Activated B cell treated with CpG ODN at 0.5 μM for 24 hours (primary cell): ENCODE results near the gene CRBN. TPM values are rescaled to one million over a fixed set of nuclear protein-coding genes. Genes with fewer than 3 reads are reported as not detected.
A peak's percentile ranks its signal among the peaks of the same experiment; 100 is the strongest.

Experiments
- ATAC-seq: fragments of 200-7000 bp; cut with Tn5 transposase; one replicate; pipeline ENCODE4 v1.10.0; 2021; ENCODE audit warnings: low read depth, mild to moderate bottlenecking, moderate library complexity
- CTCF ChIA-PET: fragments of 350-600 bp; sonication (Branson Sonifier 250); formaldehyde crosslinking; loops from one replicate; lab custom pipeline; 2021; ENCODE audit warnings: antibody characterized with exemption; lab: Charles Lee
- POLR2A ChIA-PET: fragments of 350-600 bp; sonication (Branson Sonifier 250); formaldehyde crosslinking; loops from one replicate; lab custom pipeline; 2021; ENCODE audit warnings: antibody characterized with exemption; lab: Charles Lee
- DNase-seq: peaks from one replicate; pipeline ENCODE4 v3.0.0; 2022
- H3K27ac Mint-ChIP-seq: one replicate; pipeline ENCODE4 v1.8.0; 2020; ENCODE audit warnings: mixed read lengths
- H3K27me3 Mint-ChIP-seq: one replicate; pipeline ENCODE4 v1.8.0; 2021; ENCODE audit warnings: mixed read lengths
- H3K36me3 Mint-ChIP-seq: one replicate; pipeline ENCODE4 v1.8.0; 2021; ENCODE audit warnings: low read depth, mixed read lengths
- H3K4me1 Mint-ChIP-seq: one replicate; pipeline ENCODE4 v1.8.0; 2021; ENCODE audit warnings: mixed read lengths
- H3K4me3 Mint-ChIP-seq: one replicate; pipeline ENCODE4 v1.8.0; 2020; ENCODE audit warnings: mild to moderate bottlenecking, mixed read lengths
- H3K9me3 Mint-ChIP-seq: one replicate; pipeline ENCODE4 v1.8.0; 2020; ENCODE audit warnings: mixed read lengths
- CTCF ChIP-seq: fragments of 200-600 bp; IDR thresholded peaks from one replicate; pipeline ENCODE4 v1.8.0; 2022; ENCODE audit warnings: antibody characterized with exemption, mild to moderate bottlenecking
- intact Hi-C: fragments of 100-400 bp; cut with micrococcal nuclease; formaldehyde crosslinking; loops from one replicate; pipeline ENCODE4 v1.15.1; 2024
- total RNA-seq: library from RNA; stranded (reverse); gene quantifications from 2 replicates; pipeline ENCODE4 v1.2.3, GENCODE V29; 2022

The CRBN gene
- total RNA-seq, 1 donor from 2014 or later: 58.2 TPM

GRCh38 chr3:3109407-3110298, 69.8 kb downstream of the CRBN start:
- Mint-ChIP-seq H3K4me3 (peak overlapping the region; percentile 35), H3K36me3 (no peaks in the 10 kb centered on the region), H3K27ac (peak overlapping the region; percentile 59), H3K27me3 (no peaks in the 10 kb centered on the region), H3K4me1 (peaks cover 41% of the 10 kb centered on the region), H3K9me3 (no peaks in the 10 kb centered on the region)
- intact Hi-C loops: loop anchor here (2.0 kb wide), 1 partner anchor 21 kb away; no protein-coding TSS in a partner anchor
- ATAC-seq: no peak
- DNase-seq: no peak
- TF ChIP-seq CTCF: no peak
- POLR2A ChIA-PET: no interaction called here
- CTCF ChIA-PET: no interaction called here

- H3K27ac Mint-ChIP-seq: no peak overlapping the region
- intact Hi-C loops: no loop called here
- no peaks in the 10 kb centered on the region for H3K9me3 Mint-ChIP-seq
- H3K27me3 Mint-ChIP-seq: no peaks in the 10 kb centered on the region
- H3K4me3 Mint-ChIP-seq: no peak overlapping the region
- peaks cover 41% of the 10 kb centered on the region for H3K4me1 Mint-ChIP-seq
- ATAC-seq (no peak), DNase-seq (no peak)
- H3K36me3 Mint-ChIP-seq: no peaks in the 10 kb centered on the region
- CTCF ChIA-PET: no interaction called here
- TF ChIP-seq CTCF: no peak
- POLR2A ChIA-PET: no interaction called here
Observed at GRCh38 chr3:3107858-3108257, 71.6 kb downstream of the CRBN start.

GRCh38 chr3:3107181-3107580, 72.3 kb downstream of the CRBN start:
- Mint-ChIP-seq H3K4me3 (no peak overlapping the region), H3K9me3 (no peaks in the 10 kb centered on the region), H3K36me3 (no peaks in the 10 kb centered on the region), H3K27ac (no peak overlapping the region), H3K27me3 (peaks cover under 1% of the 10 kb centered on the region), H3K4me1 (peaks cover 41% of the 10 kb centered on the region)
- CTCF ChIA-PET: no interaction called here
- POLR2A ChIA-PET: interaction anchor here (0.9 kb wide), 1 partner anchor 19 kb away, joined by 6 read pairs; no protein-coding TSS in a partner anchor
- ATAC-seq (no peak), DNase-seq (no peak)
- intact Hi-C loops: no loop called here
- TF ChIP-seq CTCF: no peak

GRCh38 chr3:3105815-3106214, 73.7 kb downstream of the CRBN start:
- CTCF ChIA-PET: no interaction called here
- DNase-seq (no peak), ATAC-seq (no peak)
- Mint-ChIP-seq H3K36me3 (no peaks in the 10 kb centered on the region), H3K27ac (no peak overlapping the region), H3K9me3 (no peaks in the 10 kb centered on the region), H3K4me1 (peaks cover 39% of the 10 kb centered on the region), H3K4me3 (no peak overlapping the region), H3K27me3 (peaks cover 4% of the 10 kb centered on the region)
- no peak for TF ChIP-seq CTCF
- intact Hi-C loops: no loop called here
- POLR2A ChIA-PET: no interaction called here

- Mint-ChIP-seq H3K27me3 (peaks cover 4% of the 10 kb centered on the region), H3K4me3 (no peak overlapping the region), H3K9me3 (no peaks in the 10 kb centered on the region), H3K27ac (no peak overlapping the region), H3K36me3 (no peaks in the 10 kb centered on the region), H3K4me1 (peaks cover 34% of the 10 kb centered on the region)
- ChIA-PET CTCF (no interaction called here), POLR2A (no interaction called here)
- intact Hi-C loops: no loop called here
- TF ChIP-seq CTCF: no peak
- DNase-seq: no peak
- ATAC-seq: no peak
Observed at GRCh38 chr3:3105246-3105645, 74.2 kb downstream of the CRBN start.
